ENCODE results near the gene ZDHHC19. TPM values are rescaled to one million over a fixed set of nuclear protein-coding genes. Genes with fewer than 3 reads are reported as not detected.

The ZDHHC19 gene
- total RNA-seq, 1 donor from 2014 or later, result not detected

GRCh38 chr3:196220991-196221390, 9.8 kb upstream of the ZDHHC19 start:
- Histone ChIP-seq H3K4me1 (no peaks in the 10 kb centered on the region), H3K4me3 (no peak overlapping the region), H3K27ac (no peak overlapping the region), H3K9me3 (no peaks in the 10 kb centered on the region), H3K27me3 (no peaks in the 10 kb centered on the region), H3K36me3 (no peaks in the 10 kb centered on the region)
- no peak for TF ChIP-seq POLR2A (IDR thresholded peaks at IDR 0.05)
- TF ChIP-seq, protein P1, sequence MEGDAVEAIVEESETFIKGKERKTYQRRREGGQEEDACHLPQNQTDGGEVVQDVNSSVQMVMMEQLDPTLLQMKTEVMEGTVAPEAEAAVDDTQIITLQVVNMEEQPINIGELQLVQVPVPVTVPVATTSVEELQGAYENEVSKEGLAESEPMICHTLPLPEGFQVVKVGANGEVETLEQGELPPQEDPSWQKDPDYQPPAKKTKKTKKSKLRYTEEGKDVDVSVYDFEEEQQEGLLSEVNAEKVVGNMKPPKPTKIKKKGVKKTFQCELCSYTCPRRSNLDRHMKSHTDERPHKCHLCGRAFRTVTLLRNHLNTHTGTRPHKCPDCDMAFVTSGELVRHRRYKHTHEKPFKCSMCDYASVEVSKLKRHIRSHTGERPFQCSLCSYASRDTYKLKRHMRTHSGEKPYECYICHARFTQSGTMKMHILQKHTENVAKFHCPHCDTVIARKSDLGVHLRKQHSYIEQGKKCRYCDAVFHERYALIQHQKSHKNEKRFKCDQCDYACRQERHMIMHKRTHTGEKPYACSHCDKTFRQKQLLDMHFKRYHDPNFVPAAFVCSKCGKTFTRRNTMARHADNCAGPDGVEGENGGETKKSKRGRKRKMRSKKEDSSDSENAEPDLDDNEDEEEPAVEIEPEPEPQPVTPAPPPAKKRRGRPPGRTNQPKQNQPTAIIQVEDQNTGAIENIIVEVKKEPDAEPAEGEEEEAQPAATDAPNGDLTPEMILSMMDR (IDR thresholded peaks at IDR 0.05), result no peak
- TF ChIP-seq POLR2AphosphoS5 (IDR thresholded peaks at IDR 0.05; ENCODE audit: insufficient read depth in 1 of 2, low read depth in 1 of 2), result no peak
- DNase-seq (ENCODE audit: extremely low spot score in 2 of 2), result no peak
- intact Hi-C loops (cut with DNase I), result no loop called here

DNA sequence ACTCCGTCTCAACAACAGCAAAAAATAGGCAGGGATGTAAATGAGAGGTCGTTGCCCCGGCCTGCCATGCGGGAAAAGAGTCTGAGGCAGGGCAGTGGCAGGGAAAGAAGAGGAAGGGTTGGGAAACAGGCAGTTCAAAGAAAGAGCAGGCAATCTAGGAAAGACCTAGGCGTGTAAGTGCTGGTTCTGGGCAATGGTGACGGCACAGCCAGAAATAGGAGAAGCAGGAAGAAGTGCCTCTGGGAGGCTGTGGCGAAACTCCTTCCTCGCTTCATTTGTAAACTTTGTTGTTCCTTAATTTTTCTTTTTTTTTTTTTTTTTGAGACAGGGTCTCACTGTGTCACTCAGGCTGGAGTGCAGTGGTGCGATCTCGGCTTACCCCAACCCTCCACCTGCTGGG, 9.4 kb upstream of the ZDHHC19 start:
- TF ChIP-seq POLR2AphosphoS5 (IDR thresholded peaks at IDR 0.05; ENCODE audit: insufficient read depth in 1 of 2, low read depth in 1 of 2) (no peak), POLR2A (IDR thresholded peaks at IDR 0.05) (no peak)
- TF ChIP-seq, protein P1 (IDR thresholded peaks at IDR 0.05), result no peak
- H3K4me3 ChIP-seq, result no peak overlapping the region
- no peaks in the 10 kb centered on the region for H3K4me1 ChIP-seq
- no peaks in the 10 kb centered on the region for H3K9me3 ChIP-seq
- intact Hi-C loops (cut with DNase I), result no loop called here
- no peaks in the 10 kb centered on the region for H3K36me3 ChIP-seq
- no peak overlapping the region for H3K27ac ChIP-seq
- no peaks in the 10 kb centered on the region for H3K27me3 ChIP-seq
- DNase-seq (ENCODE audit: extremely low spot score in 2 of 2), result no peak

DNA sequence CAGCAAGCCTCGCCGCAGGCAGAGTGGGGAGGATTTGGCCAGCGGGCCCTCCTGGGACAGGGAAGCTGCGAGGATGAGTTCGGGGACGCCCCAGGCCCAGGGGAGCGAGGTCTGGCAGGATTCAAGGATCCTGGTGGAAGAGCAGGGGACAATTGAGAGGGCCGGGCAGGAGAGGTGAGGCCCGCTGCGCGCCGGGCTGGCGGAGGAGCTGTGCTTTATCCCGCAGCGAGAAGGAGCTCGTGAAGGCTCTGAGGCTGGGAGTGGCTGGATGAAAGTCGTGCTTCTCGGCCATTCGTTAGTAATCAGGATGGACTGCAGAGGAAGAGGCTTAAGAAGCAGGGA, 8.7 kb upstream of the ZDHHC19 start:
- Histone ChIP-seq H3K27ac (no peak overlapping the region), H3K4me1 (no peaks in the 10 kb centered on the region), H3K4me3 (no peak overlapping the region), H3K36me3 (no peaks in the 10 kb centered on the region), H3K9me3 (no peaks in the 10 kb centered on the region), H3K27me3 (no peaks in the 10 kb centered on the region)
- intact Hi-C loops (cut with DNase I), result no loop called here
- DNase-seq (ENCODE audit: extremely low spot score in 2 of 2), result no peak
- TF ChIP-seq POLR2A (IDR thresholded peaks at IDR 0.05), result no peak
- TF ChIP-seq, protein P1 (IDR thresholded peaks at IDR 0.05), result no peak
- TF ChIP-seq POLR2AphosphoS5 (IDR thresholded peaks at IDR 0.05; ENCODE audit: insufficient read depth in 1 of 2, low read depth in 1 of 2), result no peak

DNA sequence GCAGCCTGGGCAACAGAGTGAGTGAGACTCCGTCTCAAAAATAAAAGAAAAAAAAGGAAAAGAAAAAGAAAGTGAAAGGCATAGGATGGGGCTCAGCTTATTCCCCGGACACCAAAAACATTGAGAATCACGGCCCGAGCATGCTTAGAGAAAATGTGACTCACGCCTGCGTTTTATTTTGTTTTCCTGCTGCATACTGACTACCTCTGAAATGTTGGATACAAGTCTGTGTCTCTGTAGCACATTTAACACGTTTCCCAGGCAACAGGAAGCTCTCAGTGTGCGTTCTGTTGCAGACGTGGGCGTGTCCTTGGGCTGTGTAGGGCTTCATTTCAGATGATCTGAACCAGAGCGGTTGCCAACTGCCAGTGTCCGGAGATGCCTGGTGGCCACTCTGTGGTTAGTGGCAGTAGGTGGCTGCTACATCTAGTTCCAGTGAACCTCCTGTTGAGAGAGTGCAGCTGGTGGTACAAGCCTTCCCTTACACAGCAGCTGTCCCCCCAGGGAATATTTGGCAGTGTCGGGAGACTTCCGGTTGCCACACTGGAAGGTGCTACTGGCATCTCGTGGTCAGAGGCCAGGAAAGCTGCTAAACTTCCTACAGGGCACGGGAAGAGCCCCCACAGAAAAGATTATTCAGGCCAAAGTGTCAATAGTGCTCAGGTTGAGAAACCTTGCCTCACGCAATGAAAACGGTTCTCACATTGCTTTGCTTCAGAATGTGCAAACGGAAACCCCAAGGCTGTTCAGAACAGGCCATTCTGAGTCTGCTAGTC, 8.2 kb upstream of the ZDHHC19 start:
- intact Hi-C loops (cut with DNase I), result no loop called here
- Histone ChIP-seq H3K27me3 (no peaks in the 10 kb centered on the region), H3K4me3 (peak overlapping the region; percentile 12 to 25), H3K27ac (no peak overlapping the region), H3K9me3 (no peaks in the 10 kb centered on the region), H3K4me1 (no peaks in the 10 kb centered on the region), H3K36me3 (no peaks in the 10 kb centered on the region)
- DNase-seq (ENCODE audit: extremely low spot score in 2 of 2), result no peak
- no peak for TF ChIP-seq POLR2AphosphoS5 (IDR thresholded peaks at IDR 0.05; ENCODE audit: insufficient read depth in 1 of 2, low read depth in 1 of 2)

DNA sequence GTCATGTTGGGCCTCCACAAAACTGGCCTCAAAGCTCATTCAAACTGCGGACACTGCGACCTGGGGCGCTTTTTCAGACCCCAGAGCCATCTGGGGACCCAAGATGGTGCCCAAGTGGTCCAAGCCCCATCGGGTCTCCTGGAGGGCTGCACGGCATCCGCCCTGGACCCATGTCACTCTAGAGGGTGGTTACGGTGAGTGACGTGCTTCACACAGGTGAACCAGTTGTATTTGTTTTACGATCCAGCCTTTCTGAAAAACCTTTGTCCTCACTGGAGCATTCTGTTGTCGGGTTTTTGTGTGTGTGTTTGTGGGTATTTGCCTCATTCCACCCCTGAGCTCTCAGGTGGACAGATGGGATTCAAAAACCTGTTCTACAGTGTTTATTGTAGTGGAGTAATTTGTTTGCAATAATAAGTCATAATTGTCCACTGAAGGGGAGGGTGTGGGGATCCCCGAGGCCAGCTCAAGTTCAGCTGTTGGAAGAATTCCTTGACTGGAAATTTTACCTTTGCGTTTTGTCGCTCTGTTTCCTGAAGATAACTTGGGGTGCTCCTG, 7.0 kb upstream of the ZDHHC19 start:
- Histone ChIP-seq H3K27me3 (no peaks in the 10 kb centered on the region), H3K36me3 (no peaks in the 10 kb centered on the region), H3K27ac (no peak overlapping the region), H3K9me3 (no peaks in the 10 kb centered on the region), H3K4me3 (no peak overlapping the region), H3K4me1 (no peaks in the 10 kb centered on the region)
- TF ChIP-seq, protein P1 (IDR thresholded peaks at IDR 0.05), result no peak
- no peak for TF ChIP-seq POLR2AphosphoS5 (IDR thresholded peaks at IDR 0.05; ENCODE audit: insufficient read depth in 1 of 2, low read depth in 1 of 2)
- no peak for TF ChIP-seq POLR2A (IDR thresholded peaks at IDR 0.05)
- intact Hi-C loops (cut with DNase I), result no loop called here
- no peak for DNase-seq (ENCODE audit: extremely low spot score in 2 of 2)

Data from vagina (tissue), 2 donors.